ENCODE measurements around the gene DIAPH1.

DIAPH1 gene

DNA sequence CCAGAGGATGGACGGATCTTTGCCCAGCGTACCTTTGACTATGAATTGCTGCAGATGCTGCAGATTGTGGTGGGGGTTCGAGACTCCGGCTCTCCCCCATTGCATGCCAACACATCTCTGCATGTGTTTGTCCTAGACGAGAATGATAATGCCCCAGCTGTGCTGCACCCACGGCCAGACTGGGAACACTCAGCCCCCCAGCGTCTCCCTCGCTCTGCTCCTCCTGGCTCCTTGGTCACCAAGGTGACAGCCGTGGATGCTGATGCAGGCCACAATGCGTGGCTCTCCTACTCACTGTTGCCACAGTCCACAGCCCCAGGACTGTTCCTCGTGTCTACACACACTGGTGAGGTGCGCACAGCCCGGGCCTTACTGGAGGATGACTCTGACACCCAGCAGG is 128.0 kb downstream of the DIAPH1 start:
- DNase-seq = no peak
- no peak overlapping the region for H3K18ac ChIP-seq (ENCODE audit: low read depth in 1 of 2, low read length in 2 of 2)
- H3K27me3 ChIP-seq (ENCODE audit: control insufficient read depth in 1 of 2, insufficient read depth in 1 of 2, low read length in 2 of 2) = no peaks in the 10 kb centered on the region
- H3K9ac ChIP-seq (ENCODE audit: low read length) = no peak overlapping the region
- H2BK120ac ChIP-seq (ENCODE audit: low read depth, low read length) = no peak overlapping the region
- no peak overlapping the region for H2BK5ac ChIP-seq (ENCODE audit: low read depth, low read length, poor library complexity, severe bottlenecking)
- no peaks in the 10 kb centered on the region for H3K9me3 ChIP-seq (ENCODE audit: control insufficient read depth, low read length)
- 95% methylated on average over 12 of the region's 13 CpGs for WGBS
- H4K91ac ChIP-seq (ENCODE audit: low read length) = no peak overlapping the region
- no peak overlapping the region for H2AK5ac ChIP-seq (ENCODE audit: low read length, severe bottlenecking)
- no peak overlapping the region for H2BK15ac ChIP-seq (ENCODE audit: low read depth, poor library complexity, severe bottlenecking)
- no peak overlapping the region for H3K27ac ChIP-seq (ENCODE audit: low read length, poor library complexity, severe bottlenecking)
- H3K4ac ChIP-seq (ENCODE audit: low read depth in 1 of 2, low read length in 2 of 2) = no peak overlapping the region
- no peak overlapping the region for H4K8ac ChIP-seq (ENCODE audit: low read length)
- H3K36me3 ChIP-seq (ENCODE audit: control insufficient read depth in 1 of 2, insufficient read depth in 2 of 2, low read depth in 1 of 2, low read length in 2 of 2) = peaks cover 52 to 57% of the 10 kb centered on the region in 2 experiments
- H2AFZ ChIP-seq (ENCODE audit: low read depth, low read length) = no peak overlapping the region
- H3K14ac ChIP-seq (ENCODE audit: low read length in 2 of 2) = no peak overlapping the region
- no peak overlapping the region for H3K23ac ChIP-seq (ENCODE audit: low read length in 2 of 2)
- H3K4me2 ChIP-seq (ENCODE audit: low read length, poor library complexity, severe bottlenecking) = no peak overlapping the region
- no peak overlapping the region for H2BK12ac ChIP-seq (ENCODE audit: low read length in 2 of 2)
- peaks cover 39% of the 10 kb centered on the region for H3K4me1 ChIP-seq (ENCODE audit: control insufficient read depth, insufficient read depth, low read depth, low read length)
- H3K79me1 ChIP-seq (replicated peaks; ENCODE audit: low read length, poor library complexity, severe bottlenecking) = peaks cover 42% of the 10 kb centered on the region
- H3K4me3 ChIP-seq (ENCODE audit: insufficient read depth in 1 of 2, low read depth in 1 of 2, low read length in 2 of 2) = no peak overlapping the region

DNA sequence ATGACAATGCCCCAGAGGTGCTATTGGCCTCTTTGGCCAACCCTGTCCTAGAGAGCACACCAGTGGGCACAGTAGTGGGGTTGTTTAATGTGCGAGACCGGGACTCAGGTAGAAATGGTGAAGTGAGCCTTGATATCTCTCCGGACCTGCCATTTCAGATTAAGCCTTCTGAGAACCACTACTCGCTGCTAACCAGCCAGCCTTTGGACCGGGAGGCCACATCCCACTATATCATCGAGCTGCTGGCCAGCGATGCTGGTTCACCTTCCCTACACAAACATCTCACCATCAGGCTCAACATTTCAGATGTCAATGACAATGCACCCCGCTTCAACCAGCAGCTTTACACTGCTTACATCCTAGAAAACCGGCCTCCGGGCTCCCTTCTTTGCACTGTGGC is 128.5 kb downstream of the DIAPH1 start:
- Histone ChIP-seq H3K36me3 (ENCODE audit: control insufficient read depth in 1 of 2, insufficient read depth in 2 of 2, low read depth in 1 of 2, low read length in 2 of 2) (peaks cover 56 to 57% of the 10 kb centered on the region in 2 experiments), H2AK5ac (ENCODE audit: low read length, severe bottlenecking) (no peak overlapping the region), H2BK5ac (ENCODE audit: low read depth, low read length, poor library complexity, severe bottlenecking) (no peak overlapping the region), H3K18ac (ENCODE audit: low read depth in 1 of 2, low read length in 2 of 2) (no peak overlapping the region), H3K4me3 (ENCODE audit: insufficient read depth in 1 of 2, low read depth in 1 of 2, low read length in 2 of 2) (no peak overlapping the region), H4K91ac (ENCODE audit: low read length) (no peak overlapping the region), H3K4me2 (ENCODE audit: low read length, poor library complexity, severe bottlenecking) (no peak overlapping the region), H2BK12ac (ENCODE audit: low read length in 2 of 2) (no peak overlapping the region), H2BK15ac (ENCODE audit: low read depth, poor library complexity, severe bottlenecking) (no peak overlapping the region), H3K14ac (ENCODE audit: low read length in 2 of 2) (no peak overlapping the region), H2BK120ac (ENCODE audit: low read depth, low read length) (no peak overlapping the region), H3K27me3 (ENCODE audit: control insufficient read depth in 1 of 2, insufficient read depth in 1 of 2, low read length in 2 of 2) (no peaks in the 10 kb centered on the region), H3K9me3 (ENCODE audit: control insufficient read depth, low read length) (no peaks in the 10 kb centered on the region), H3K23ac (ENCODE audit: low read length in 2 of 2) (no peak overlapping the region), H3K27ac (ENCODE audit: low read length, poor library complexity, severe bottlenecking) (no peak overlapping the region), H2AFZ (ENCODE audit: low read depth, low read length) (no peak overlapping the region), H3K79me1 (replicated peaks; ENCODE audit: low read length, poor library complexity, severe bottlenecking) (peaks cover 47% of the 10 kb centered on the region), H3K4me1 (ENCODE audit: control insufficient read depth, insufficient read depth, low read depth, low read length) (peaks cover 39% of the 10 kb centered on the region), H3K4ac (ENCODE audit: low read depth in 1 of 2, low read length in 2 of 2) (no peak overlapping the region), H3K9ac (ENCODE audit: low read length) (no peak overlapping the region), H4K8ac (ENCODE audit: low read length) (no peak overlapping the region)
- 98% methylated on average over 10 of the region's 10 CpGs for WGBS
- DNase-seq = no peak

DNA sequence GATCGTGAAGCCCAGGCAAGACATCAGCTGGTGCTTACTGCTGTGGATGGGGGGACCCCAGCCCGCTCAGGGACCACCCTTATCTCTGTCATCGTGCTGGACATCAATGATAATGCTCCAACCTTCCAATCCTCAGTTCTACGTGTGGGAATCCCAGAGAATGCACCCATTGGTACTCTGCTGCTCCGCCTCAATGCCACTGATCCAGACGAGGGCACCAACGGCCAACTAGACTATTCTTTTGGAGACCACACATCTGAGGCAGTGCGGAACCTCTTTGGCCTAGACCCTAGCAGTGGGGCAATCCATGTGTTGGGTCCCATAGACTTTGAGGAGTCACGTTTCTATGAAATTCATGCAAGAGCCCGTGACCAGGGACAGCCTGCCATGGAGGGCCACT is 129.0 kb downstream of the DIAPH1 start:
- no peak overlapping the region for H2BK120ac ChIP-seq (ENCODE audit: low read depth, low read length)
- H3K79me1 ChIP-seq (replicated peaks; ENCODE audit: low read length, poor library complexity, severe bottlenecking) = peaks cover 51% of the 10 kb centered on the region
- no peak overlapping the region for H3K14ac ChIP-seq (ENCODE audit: low read length in 2 of 2)
- H3K9me3 ChIP-seq (ENCODE audit: control insufficient read depth, low read length) = no peaks in the 10 kb centered on the region
- no peak overlapping the region for H3K4me2 ChIP-seq (ENCODE audit: low read length, poor library complexity, severe bottlenecking)
- peak overlapping the region in 1 of 2 experiments; percentile 65 for H3K4me3 ChIP-seq (ENCODE audit: insufficient read depth in 1 of 2, low read depth in 1 of 2, low read length in 2 of 2)
- H3K4ac ChIP-seq (ENCODE audit: low read depth in 1 of 2, low read length in 2 of 2) = no peak overlapping the region
- H4K91ac ChIP-seq (ENCODE audit: low read length) = no peak overlapping the region
- no peak overlapping the region for H2BK15ac ChIP-seq (ENCODE audit: low read depth, poor library complexity, severe bottlenecking)
- H3K36me3 ChIP-seq (ENCODE audit: control insufficient read depth in 1 of 2, insufficient read depth in 2 of 2, low read depth in 1 of 2, low read length in 2 of 2) = peaks cover 56 to 61% of the 10 kb centered on the region in 2 experiments
- no peak overlapping the region for H2BK12ac ChIP-seq (ENCODE audit: low read length in 2 of 2)
- H2BK5ac ChIP-seq (ENCODE audit: low read depth, low read length, poor library complexity, severe bottlenecking) = no peak overlapping the region
- no peak overlapping the region for H3K27ac ChIP-seq (ENCODE audit: low read length, poor library complexity, severe bottlenecking)
- H3K23ac ChIP-seq (ENCODE audit: low read length in 2 of 2) = no peak overlapping the region
- DNase-seq = no peak
- no peaks in the 10 kb centered on the region for H3K27me3 ChIP-seq (ENCODE audit: control insufficient read depth in 1 of 2, insufficient read depth in 1 of 2, low read length in 2 of 2)
- WGBS = 97% methylated on average over 10 of the region's 10 CpGs
- H4K8ac ChIP-seq (ENCODE audit: low read length) = no peak overlapping the region
- peaks cover 36% of the 10 kb centered on the region for H3K4me1 ChIP-seq (ENCODE audit: control insufficient read depth, insufficient read depth, low read depth, low read length)
- H2AK5ac ChIP-seq (ENCODE audit: low read length, severe bottlenecking) = no peak overlapping the region
- peak overlapping the region; percentile 66 for H3K9ac ChIP-seq (ENCODE audit: low read length)
- H3K18ac ChIP-seq (ENCODE audit: low read depth in 1 of 2, low read length in 2 of 2) = no peak overlapping the region
- H2AFZ ChIP-seq (ENCODE audit: low read depth, low read length) = no peak overlapping the region

DNA sequence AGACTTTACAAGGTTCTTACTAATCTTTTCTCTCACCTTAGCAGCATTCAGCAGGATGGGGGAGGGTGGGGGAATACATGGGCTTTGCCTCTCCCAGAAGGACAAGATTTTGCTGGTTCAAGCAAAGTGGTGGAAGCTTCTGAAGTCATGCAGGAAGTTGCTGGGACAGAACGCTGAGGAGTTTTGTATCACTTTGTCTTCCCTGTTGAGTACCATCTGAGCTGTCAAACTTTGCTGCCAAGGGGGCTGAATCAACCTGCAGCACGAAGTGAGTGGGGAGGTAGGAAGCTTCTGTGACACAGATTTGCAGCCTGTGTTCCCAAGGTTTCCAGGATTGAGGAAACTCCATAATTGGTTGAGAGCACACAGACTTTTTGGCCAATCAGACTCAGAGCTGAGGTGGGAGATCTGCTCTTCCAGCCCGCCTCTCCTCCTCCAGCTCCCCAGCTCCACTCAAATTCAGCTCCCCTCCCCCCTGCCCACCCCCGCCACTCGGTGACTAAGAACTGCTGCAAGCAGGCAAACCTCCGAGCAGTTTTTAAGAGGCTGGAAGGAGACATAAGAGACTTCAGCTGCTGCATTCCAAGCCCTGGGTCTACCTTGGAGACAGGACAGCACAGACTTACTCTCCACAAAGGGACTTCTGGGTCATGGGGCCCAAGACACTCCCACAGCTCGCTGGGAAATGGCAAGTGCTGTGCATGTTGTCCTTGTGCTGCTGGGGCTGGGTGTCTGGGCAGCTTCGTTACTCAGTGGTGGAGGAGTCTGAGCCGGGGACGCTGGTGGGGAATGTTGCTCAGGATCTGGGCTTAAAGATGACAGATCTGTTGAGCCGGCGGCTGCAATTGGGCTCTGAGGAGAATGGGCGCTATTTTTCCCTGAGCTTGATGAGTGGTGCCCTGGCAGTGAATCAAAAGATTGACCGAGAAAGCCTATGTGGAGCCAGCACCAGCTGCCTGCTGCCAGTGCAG is 129.9 kb downstream of the DIAPH1 start, which contains the start of gene PCDHGC5:
Gene PCDHGC5 (plus strand): TSS at position 491 of the 971 bp plus-strand sequence. CDS start 160 bp downstream, at position 651.
- no peak within 1 kb of the TSS for H3K18ac ChIP-seq (ENCODE audit: low read depth in 1 of 2, low read length in 2 of 2)
- H3K4me3 ChIP-seq (ENCODE audit: insufficient read depth in 1 of 2, low read depth in 1 of 2, low read length in 2 of 2) = peak within 1 kb of the TSS in 1 of 2 experiments; percentile 65
- H3K27ac ChIP-seq (ENCODE audit: low read length, poor library complexity, severe bottlenecking) = peak within 1 kb of the TSS; percentile 24
- H2BK5ac ChIP-seq (ENCODE audit: low read depth, low read length, poor library complexity, severe bottlenecking) = no peak within 1 kb of the TSS
- DNase-seq = peak; percentile 57
- no peak within 1 kb of the TSS for H2AFZ ChIP-seq (ENCODE audit: low read depth, low read length)
- no peak within 1 kb of the TSS for H3K23ac ChIP-seq (ENCODE audit: low read length in 2 of 2)
- H3K14ac ChIP-seq (ENCODE audit: low read length in 2 of 2) = no peak within 1 kb of the TSS
- H2AK5ac ChIP-seq (ENCODE audit: low read length, severe bottlenecking) = no peak within 1 kb of the TSS
- H3K4ac ChIP-seq (ENCODE audit: low read depth in 1 of 2, low read length in 2 of 2) = no peak within 1 kb of the TSS
- peaks cover 29% of the 10 kb centered on the region for H3K4me1 ChIP-seq (ENCODE audit: control insufficient read depth, insufficient read depth, low read depth, low read length)
- H3K79me1 ChIP-seq (replicated peaks; ENCODE audit: low read length, poor library complexity, severe bottlenecking) = peaks cover 51% of the 10 kb centered on the region
- no peak within 1 kb of the TSS for H4K91ac ChIP-seq (ENCODE audit: low read length)
- peak within 1 kb of the TSS; percentile 66 for H3K9ac ChIP-seq (ENCODE audit: low read length)
- H3K4me2 ChIP-seq (ENCODE audit: low read length, poor library complexity, severe bottlenecking) = no peak within 1 kb of the TSS
- H2BK12ac ChIP-seq (ENCODE audit: low read length in 2 of 2) = no peak within 1 kb of the TSS
- no peak within 1 kb of the TSS for H4K8ac ChIP-seq (ENCODE audit: low read length)
- peaks cover 56 to 63% of the 10 kb centered on the region in 2 experiments for H3K36me3 ChIP-seq (ENCODE audit: control insufficient read depth in 1 of 2, insufficient read depth in 2 of 2, low read depth in 1 of 2, low read length in 2 of 2)
- WGBS = 59% methylated on average over 14 of the region's 14 CpGs
- H2BK120ac ChIP-seq (ENCODE audit: low read depth, low read length) = peak within 1 kb of the TSS; percentile 7
- no peaks in the 10 kb centered on the region for H3K27me3 ChIP-seq (ENCODE audit: control insufficient read depth in 1 of 2, insufficient read depth in 1 of 2, low read length in 2 of 2)
- no peaks in the 10 kb centered on the region for H3K9me3 ChIP-seq (ENCODE audit: control insufficient read depth, low read length)
- peak within 1 kb of the TSS; percentile 73 for H2BK15ac ChIP-seq (ENCODE audit: low read depth, poor library complexity, severe bottlenecking)

Data from mesenchymal stem cell (in vitro differentiated cells and primary cell).